Neural cell (in vitro differentiated cells): Measurements from ENCODE around the gene ERMARD. TPM values are rescaled to one million over a fixed set of nuclear protein-coding genes. Genes with fewer than 3 reads are reported as not detected.

Experiments
- H2AFZ ChIP-seq: fragments of 200-600, 300-800 bp; sonication (generic), shearing (Covaris generic); 2 replicates; pipeline ENCODE4 v1.6.0; 2014; ENCODE audit warnings: low read depth, mild to moderate bottlenecking, antibody characterized with exemption, low read length, moderate library complexity
- H3F3A ChIP-seq: fragments of 200-600 bp; shearing (Covaris generic); 2 replicates; pipeline ENCODE4 v1.6.1; 2016; ENCODE audit warnings: mild to moderate bottlenecking, moderate library complexity, mixed read lengths, antibody characterized with exemption, low read length; ENCODE audit not compliant: insufficient read depth, poor library complexity, severe bottlenecking
- H3K27ac ChIP-seq: fragments of 200-600, 300-800 bp; sonication (generic), shearing (Covaris generic); 2 replicates; pipeline ENCODE4 v1.5.1; 2014; ENCODE audit warnings: mild to moderate bottlenecking, low read length, moderate library complexity
- H3K27me3 ChIP-seq: fragments of 300-800, 200-600 bp; sonication (generic), shearing (Covaris generic); 2 replicates; pipeline ENCODE4 v1.6.0; 2014; ENCODE audit warnings: mild to moderate bottlenecking, low read depth, low read length, moderate library complexity; ENCODE audit not compliant: insufficient read depth
- H3K36me3 ChIP-seq: fragments of 300-800, 200-600 bp; sonication (generic), shearing (Covaris generic); 2 replicates; pipeline ENCODE4 v1.5.1; 2014; ENCODE audit warnings: mild to moderate bottlenecking, antibody characterized with exemption, low read length, moderate library complexity; ENCODE audit not compliant: insufficient read depth
- H3K4me2 ChIP-seq: fragments of 300-800, 200-600 bp; sonication (generic), shearing (Covaris generic); 2 replicates; pipeline ENCODE4 v1.6.0; 2014; ENCODE audit warnings: mild to moderate bottlenecking, low read length
- H3K4me3 ChIP-seq: fragments of 300-800, 200-600 bp; sonication (generic), shearing (Covaris generic); 2 replicates; pipeline ENCODE4 v1.5.1; 2014; ENCODE audit warnings: mild to moderate bottlenecking, low read length, moderate library complexity
- H3K79me2 ChIP-seq: fragments of 200-600 bp; shearing (Covaris generic); replicated peaks from 2 replicates; pipeline ENCODE4 v1.6.0; 2014; ENCODE audit warnings: mild to moderate bottlenecking, low read length, moderate library complexity; ENCODE audit not compliant: insufficient read depth
- H3K9ac ChIP-seq: fragments of 300-800, 200-600 bp; sonication (generic), shearing (Covaris generic); 2 replicates; pipeline ENCODE4 v1.6.1; 2016; ENCODE audit warnings: mild to moderate bottlenecking, low read length, mixed read lengths
- H3K9me2 ChIP-seq: fragments of 200-600 bp; shearing (Covaris generic); 2 replicates; pipeline ENCODE4 v1.6.1; 2016; ENCODE audit warnings: mild to moderate bottlenecking, low read length, mixed read lengths; ENCODE audit not compliant: insufficient read depth
- H3K9me3 ChIP-seq: fragments of 200-600, 300-800 bp; sonication (generic), shearing (Covaris generic); 2 replicates; pipeline ENCODE4 v1.6.1; 2016; ENCODE audit warnings: mild to moderate bottlenecking, mixed run types, low read length, moderate library complexity, mixed read lengths
- H4K20me1 ChIP-seq: fragments of 200-600 bp; shearing (Covaris generic); 2 replicates; pipeline ENCODE4 v1.6.1; 2016; ENCODE audit warnings: mild to moderate bottlenecking, mixed run types; ENCODE audit not compliant: insufficient read depth
- EP300 ChIP-seq: fragments of 450-650 bp; conservative IDR thresholded peaks from 2 replicates; pipeline ENCODE4 v1.6.1; 2014; ENCODE audit warnings: antibody characterized with exemption, mild to moderate bottlenecking, moderate library complexity; ENCODE audit not compliant: poor library complexity, severe bottlenecking
- EZH2 ChIP-seq: fragments of 200-600, 300-800 bp; shearing (Covaris generic), sonication (generic); IDR thresholded peaks from 2 replicates; pipeline ENCODE4 v1.6.1; 2014; ENCODE audit warnings: antibody characterized with exemption, low read length, borderline replicate concordance, mild to moderate bottlenecking; ENCODE audit not compliant: insufficient read depth, poor library complexity, severe bottlenecking
- MXI1 ChIP-seq: fragments of 450-650 bp; conservative IDR thresholded peaks from 2 replicates; pipeline ENCODE4 v1.6.1; 2014; ENCODE audit warnings: antibody characterized with exemption, mild to moderate bottlenecking; ENCODE audit not compliant: poor library complexity, severe bottlenecking
- POLR2AphosphoS5 ChIP-seq: IDR thresholded peaks from 2 replicates; pipeline ENCODE4 v1.6.1; 2012
- RAD21 ChIP-seq: fragments of 450-650 bp; conservative IDR thresholded peaks from 2 replicates; pipeline ENCODE4 v1.6.1; 2014; ENCODE audit warnings: antibody characterized with exemption, mild to moderate bottlenecking, moderate library complexity
- SMC3 ChIP-seq: fragments of 450-650 bp; conservative IDR thresholded peaks from 2 replicates; pipeline ENCODE4 v1.6.1; 2014; ENCODE audit warnings: antibody characterized with exemption, mild to moderate bottlenecking, moderate library complexity; ENCODE audit not compliant: poor library complexity
- TAF1 ChIP-seq: IDR thresholded peaks from 2 replicates; pipeline ENCODE4 v1.6.1; 2012; ENCODE audit warnings: low read depth
- polyA plus RNA-seq: library from polyadenylated mRNA; depleted of rRNA; stranded (reverse); fragments of >200 nt; gene quantifications from 2 replicates; pipeline ENCODE4 v1.2.3, GENCODE V29; 2014
- TF ChIP-seq, protein P1 (sequence below): IDR thresholded peaks from 2 replicates; pipeline ENCODE4 v1.6.1; 2012; ENCODE audit warnings: borderline replicate concordance
- TF ChIP-seq, protein P2 (sequence below): fragments of 450-650 bp; IDR thresholded peaks from 2 replicates; pipeline ENCODE4 v1.5.1; 2014; ENCODE audit warnings: antibody characterized with exemption, mild to moderate bottlenecking, moderate library complexity; ENCODE audit not compliant: poor library complexity, severe bottlenecking

Gene ERMARD
- polyA plus RNA-seq, 1 donor from 2014 or later = 51.2 TPM

DNA sequence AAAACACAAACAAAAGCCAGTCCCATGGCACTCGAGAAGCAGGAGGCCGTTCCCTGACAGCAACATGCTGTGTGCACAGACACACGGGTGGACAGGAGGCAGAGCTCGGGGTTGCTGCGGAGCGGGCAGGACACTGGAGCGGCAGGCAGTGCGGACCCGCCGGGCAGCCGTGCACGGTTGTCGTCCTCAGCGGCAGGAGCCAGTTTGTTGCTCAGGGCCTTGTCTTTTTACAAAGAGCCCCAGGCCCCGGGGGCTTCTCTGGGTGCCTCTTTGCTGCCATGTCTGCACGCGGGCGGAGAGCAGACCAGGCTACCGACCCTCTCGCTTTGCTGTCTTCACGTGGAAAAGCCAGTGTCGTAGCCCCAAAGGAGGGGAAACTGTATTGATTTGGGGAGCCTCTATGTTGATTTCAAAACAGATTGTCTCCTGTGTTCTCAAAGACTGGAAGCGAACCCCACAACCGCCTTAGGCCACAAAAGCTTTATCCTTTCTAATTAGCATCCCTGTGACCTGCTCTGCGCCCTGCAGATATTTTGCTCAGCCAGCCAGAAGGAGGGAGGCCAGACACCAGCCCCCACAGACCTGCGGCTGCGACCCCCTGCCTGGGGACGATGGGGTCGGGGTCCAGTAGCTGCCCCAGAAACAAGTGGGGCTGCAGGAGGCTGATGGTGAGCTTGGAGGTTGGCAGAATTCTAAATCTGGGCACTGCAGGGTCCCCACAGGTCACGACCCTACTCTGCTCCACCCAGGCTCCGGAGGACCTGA is 50.2 kb downstream of the ERMARD start:
- Histone ChIP-seq H3K9me3 (no peaks in the 10 kb centered on the region), H3K27ac (no peak overlapping the region), H3K4me2 (no peak overlapping the region), H3F3A (no peaks in the 10 kb centered on the region), H3K27me3 (no peaks in the 10 kb centered on the region), H3K9me2 (no peaks in the 10 kb centered on the region), H3K9ac (no peak overlapping the region), H2AFZ (no peak overlapping the region), H3K79me2 (no peaks in the 10 kb centered on the region), H4K20me1 (no peaks in the 10 kb centered on the region), H3K4me3 (no peak overlapping the region), H3K36me3 (no peaks in the 10 kb centered on the region)
- TF ChIP-seq POLR2AphosphoS5 (no peak), SMC3 (no peak), MXI1 (no peak), RAD21 (no peak), EZH2 (no peak), TAF1 (no peak), EP300 (no peak)
- TF ChIP-seq, protein P1, sequence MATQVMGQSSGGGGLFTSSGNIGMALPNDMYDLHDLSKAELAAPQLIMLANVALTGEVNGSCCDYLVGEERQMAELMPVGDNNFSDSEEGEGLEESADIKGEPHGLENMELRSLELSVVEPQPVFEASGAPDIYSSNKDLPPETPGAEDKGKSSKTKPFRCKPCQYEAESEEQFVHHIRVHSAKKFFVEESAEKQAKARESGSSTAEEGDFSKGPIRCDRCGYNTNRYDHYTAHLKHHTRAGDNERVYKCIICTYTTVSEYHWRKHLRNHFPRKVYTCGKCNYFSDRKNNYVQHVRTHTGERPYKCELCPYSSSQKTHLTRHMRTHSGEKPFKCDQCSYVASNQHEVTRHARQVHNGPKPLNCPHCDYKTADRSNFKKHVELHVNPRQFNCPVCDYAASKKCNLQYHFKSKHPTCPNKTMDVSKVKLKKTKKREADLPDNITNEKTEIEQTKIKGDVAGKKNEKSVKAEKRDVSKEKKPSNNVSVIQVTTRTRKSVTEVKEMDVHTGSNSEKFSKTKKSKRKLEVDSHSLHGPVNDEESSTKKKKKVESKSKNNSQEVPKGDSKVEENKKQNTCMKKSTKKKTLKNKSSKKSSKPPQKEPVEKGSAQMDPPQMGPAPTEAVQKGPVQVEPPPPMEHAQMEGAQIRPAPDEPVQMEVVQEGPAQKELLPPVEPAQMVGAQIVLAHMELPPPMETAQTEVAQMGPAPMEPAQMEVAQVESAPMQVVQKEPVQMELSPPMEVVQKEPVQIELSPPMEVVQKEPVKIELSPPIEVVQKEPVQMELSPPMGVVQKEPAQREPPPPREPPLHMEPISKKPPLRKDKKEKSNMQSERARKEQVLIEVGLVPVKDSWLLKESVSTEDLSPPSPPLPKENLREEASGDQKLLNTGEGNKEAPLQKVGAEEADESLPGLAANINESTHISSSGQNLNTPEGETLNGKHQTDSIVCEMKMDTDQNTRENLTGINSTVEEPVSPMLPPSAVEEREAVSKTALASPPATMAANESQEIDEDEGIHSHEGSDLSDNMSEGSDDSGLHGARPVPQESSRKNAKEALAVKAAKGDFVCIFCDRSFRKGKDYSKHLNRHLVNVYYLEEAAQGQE = no peak
- TF ChIP-seq, protein P2, sequence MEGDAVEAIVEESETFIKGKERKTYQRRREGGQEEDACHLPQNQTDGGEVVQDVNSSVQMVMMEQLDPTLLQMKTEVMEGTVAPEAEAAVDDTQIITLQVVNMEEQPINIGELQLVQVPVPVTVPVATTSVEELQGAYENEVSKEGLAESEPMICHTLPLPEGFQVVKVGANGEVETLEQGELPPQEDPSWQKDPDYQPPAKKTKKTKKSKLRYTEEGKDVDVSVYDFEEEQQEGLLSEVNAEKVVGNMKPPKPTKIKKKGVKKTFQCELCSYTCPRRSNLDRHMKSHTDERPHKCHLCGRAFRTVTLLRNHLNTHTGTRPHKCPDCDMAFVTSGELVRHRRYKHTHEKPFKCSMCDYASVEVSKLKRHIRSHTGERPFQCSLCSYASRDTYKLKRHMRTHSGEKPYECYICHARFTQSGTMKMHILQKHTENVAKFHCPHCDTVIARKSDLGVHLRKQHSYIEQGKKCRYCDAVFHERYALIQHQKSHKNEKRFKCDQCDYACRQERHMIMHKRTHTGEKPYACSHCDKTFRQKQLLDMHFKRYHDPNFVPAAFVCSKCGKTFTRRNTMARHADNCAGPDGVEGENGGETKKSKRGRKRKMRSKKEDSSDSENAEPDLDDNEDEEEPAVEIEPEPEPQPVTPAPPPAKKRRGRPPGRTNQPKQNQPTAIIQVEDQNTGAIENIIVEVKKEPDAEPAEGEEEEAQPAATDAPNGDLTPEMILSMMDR = no peak

DNA sequence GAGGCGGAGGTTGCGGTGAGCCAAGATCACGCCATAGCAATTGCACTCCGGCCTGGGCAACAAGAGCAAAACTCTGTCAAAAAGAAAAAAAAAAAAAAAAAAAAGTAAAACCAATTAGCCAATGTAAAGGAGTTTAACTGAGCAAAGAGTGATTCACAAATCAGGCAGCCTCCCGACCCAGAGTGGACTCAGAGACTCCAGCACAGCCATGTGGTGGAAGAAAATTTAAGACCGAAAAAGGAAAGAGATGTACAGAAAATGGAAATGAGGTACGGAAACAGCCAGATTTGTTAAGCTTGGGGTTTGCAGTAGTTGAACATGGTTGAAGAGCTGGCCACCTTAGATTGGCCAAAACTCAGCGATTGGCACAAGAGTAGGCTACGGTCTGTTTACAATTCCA is 51.4 kb downstream of the ERMARD start:
- H4K20me1 ChIP-seq = no peaks in the 10 kb centered on the region
- no peak overlapping the region for H3K9ac ChIP-seq
- no peak overlapping the region for H2AFZ ChIP-seq
- TF ChIP-seq EZH2 = no peak
- TF ChIP-seq, protein P2 = no peak
- no peak for TF ChIP-seq MXI1
- TF ChIP-seq TAF1 = no peak
- H3F3A ChIP-seq = no peaks in the 10 kb centered on the region
- H3K27ac ChIP-seq = no peak overlapping the region
- no peak overlapping the region for H3K4me2 ChIP-seq
- H3K9me3 ChIP-seq = no peaks in the 10 kb centered on the region
- H3K79me2 ChIP-seq = no peaks in the 10 kb centered on the region
- H3K36me3 ChIP-seq = no peaks in the 10 kb centered on the region
- no peaks in the 10 kb centered on the region for H3K27me3 ChIP-seq
- no peak overlapping the region for H3K4me3 ChIP-seq
- H3K9me2 ChIP-seq = no peaks in the 10 kb centered on the region
